ENCODE results near the gene TACC2. TPM values are rescaled to one million over a fixed set of nuclear protein-coding genes. Genes with fewer than 3 reads are reported as not detected.

Gene TACC2
- total and polyA plus RNA-seq, 4 donors, result 43.3 to 309 (median 127) TPM

DNA sequence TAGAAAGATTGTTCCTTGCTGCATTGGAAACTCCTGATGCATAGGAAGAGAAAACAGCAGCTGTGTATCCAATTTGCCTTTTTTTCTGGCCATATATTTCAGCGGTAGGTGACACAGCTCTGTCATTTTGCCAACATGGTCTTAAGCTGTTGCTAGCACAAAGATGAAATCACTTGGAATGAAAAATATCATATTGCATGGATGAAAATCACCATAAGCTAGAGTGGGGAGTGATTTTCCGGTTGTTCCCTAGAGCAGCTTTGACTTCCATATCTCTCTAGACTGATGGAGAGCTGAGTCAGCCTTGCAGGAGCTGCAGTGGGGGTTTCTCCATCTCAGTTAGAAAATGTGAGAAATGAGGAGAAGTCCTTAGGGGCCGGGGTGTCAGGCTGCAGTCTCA lies 243.8 kb downstream of the TACC2 start:
- peaks cover 0 to 5% (median 0%) of the 10 kb centered on the region in 5 donors for H3K4me1 ChIP-seq (ENCODE audit: control insufficient read depth in 5 of 5, insufficient read depth in 5 of 5, low read length in 5 of 5)
- H3K27ac ChIP-seq (ENCODE audit: low read depth in 1 of 2, low read length in 1 of 2), result no peak overlapping the region
- WGBS, 2 donors, result 87 to 91% methylated on average over 3 of the region's 3 CpGs
- no peaks in the 10 kb centered on the region for H3K9me3 ChIP-seq (ENCODE audit: control insufficient read depth in 4 of 4, insufficient read depth in 3 of 4, low read length in 3 of 4)
- TF ChIP-seq, protein P1, sequence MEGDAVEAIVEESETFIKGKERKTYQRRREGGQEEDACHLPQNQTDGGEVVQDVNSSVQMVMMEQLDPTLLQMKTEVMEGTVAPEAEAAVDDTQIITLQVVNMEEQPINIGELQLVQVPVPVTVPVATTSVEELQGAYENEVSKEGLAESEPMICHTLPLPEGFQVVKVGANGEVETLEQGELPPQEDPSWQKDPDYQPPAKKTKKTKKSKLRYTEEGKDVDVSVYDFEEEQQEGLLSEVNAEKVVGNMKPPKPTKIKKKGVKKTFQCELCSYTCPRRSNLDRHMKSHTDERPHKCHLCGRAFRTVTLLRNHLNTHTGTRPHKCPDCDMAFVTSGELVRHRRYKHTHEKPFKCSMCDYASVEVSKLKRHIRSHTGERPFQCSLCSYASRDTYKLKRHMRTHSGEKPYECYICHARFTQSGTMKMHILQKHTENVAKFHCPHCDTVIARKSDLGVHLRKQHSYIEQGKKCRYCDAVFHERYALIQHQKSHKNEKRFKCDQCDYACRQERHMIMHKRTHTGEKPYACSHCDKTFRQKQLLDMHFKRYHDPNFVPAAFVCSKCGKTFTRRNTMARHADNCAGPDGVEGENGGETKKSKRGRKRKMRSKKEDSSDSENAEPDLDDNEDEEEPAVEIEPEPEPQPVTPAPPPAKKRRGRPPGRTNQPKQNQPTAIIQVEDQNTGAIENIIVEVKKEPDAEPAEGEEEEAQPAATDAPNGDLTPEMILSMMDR (IDR thresholded peaks at IDR 0.05; ENCODE audit: control extremely low read depth, extremely low read depth), result no peak
- no peak overlapping the region for H3K4me3 ChIP-seq
- ATAC-seq (ENCODE audit: insufficient read depth, low FRiP score), result no peak
- H3K9ac ChIP-seq (ENCODE audit: insufficient read depth in 1 of 2, low read length in 2 of 2), result no peak overlapping the region
- no peaks in the 10 kb centered on the region for H3K27me3 ChIP-seq (ENCODE audit: control insufficient read depth in 3 of 3, insufficient read depth in 3 of 3, low read length in 2 of 3)
- H3K36me3 ChIP-seq (ENCODE audit: control insufficient read depth in 4 of 4, insufficient read depth in 4 of 4, low read length in 4 of 4), result peaks cover 0 to 42% (median 11%) of the 10 kb centered on the region in 4 donors
- peak; percentile 43 to 88 (median 75) for DNase-seq

DNA sequence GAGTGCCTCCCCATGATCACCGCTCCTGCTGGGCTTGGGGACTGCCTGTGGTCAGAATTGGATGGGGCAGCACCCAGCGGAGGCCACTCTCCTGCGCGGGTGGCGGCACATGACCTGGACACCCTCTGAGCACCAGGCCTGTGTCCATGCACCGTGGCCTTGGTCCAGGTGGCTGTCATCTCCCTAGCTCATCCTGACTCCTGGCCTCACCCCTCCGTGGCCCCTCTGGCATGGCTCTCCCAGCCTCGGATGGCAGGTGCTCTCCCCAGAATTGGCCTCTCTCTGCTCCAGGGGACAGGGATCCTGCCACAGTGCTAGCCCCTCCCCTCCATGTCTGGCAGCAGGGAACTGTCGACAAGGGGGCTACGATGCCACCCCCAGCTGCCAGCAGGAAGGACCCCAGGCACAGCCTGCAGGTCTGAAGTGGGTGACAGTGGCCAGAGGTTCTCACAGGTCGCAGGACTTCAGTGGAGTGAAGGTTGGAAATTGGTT lies 244.9 kb downstream of the TACC2 start:
- DNase-seq (no peak), ATAC-seq (ENCODE audit: insufficient read depth, low FRiP score) (no peak)
- H3K27me3 ChIP-seq (ENCODE audit: control insufficient read depth in 3 of 3, insufficient read depth in 3 of 3, low read length in 2 of 3), result no peaks in the 10 kb centered on the region
- WGBS, 2 donors, result 89 to 90% methylated on average over 11 of the region's 11 CpGs
- no peaks in the 10 kb centered on the region for H3K9me3 ChIP-seq (ENCODE audit: control insufficient read depth in 4 of 4, insufficient read depth in 3 of 4, low read length in 3 of 4)
- peaks cover 0 to 5% (median 0%) of the 10 kb centered on the region in 5 donors for H3K4me1 ChIP-seq (ENCODE audit: control insufficient read depth in 5 of 5, insufficient read depth in 5 of 5, low read length in 5 of 5)
- TF ChIP-seq, protein P1 (IDR thresholded peaks at IDR 0.05; ENCODE audit: control extremely low read depth, extremely low read depth), result no peak
- H3K36me3 ChIP-seq (ENCODE audit: control insufficient read depth in 4 of 4, insufficient read depth in 4 of 4, low read length in 4 of 4), result peaks cover 0 to 36% (median 11%) of the 10 kb centered on the region in 4 donors
- peak overlapping the region in 1 of 2 donors; percentile 27 for H3K27ac ChIP-seq (ENCODE audit: low read depth in 1 of 2, low read length in 1 of 2)
- no peak overlapping the region for H3K9ac ChIP-seq (ENCODE audit: insufficient read depth in 1 of 2, low read length in 2 of 2)
- H3K4me3 ChIP-seq, result no peak overlapping the region

- 76 to 77% methylated on average over 2 of the region's 2 CpGs for WGBS, 2 donors
- H3K27ac ChIP-seq (ENCODE audit: low read depth in 1 of 2, low read length in 1 of 2), result no peak overlapping the region
- H3K9ac ChIP-seq (ENCODE audit: insufficient read depth in 1 of 2, low read length in 2 of 2), result no peak overlapping the region
- peaks cover 0 to 34% (median 10%) of the 10 kb centered on the region in 4 donors for H3K36me3 ChIP-seq (ENCODE audit: control insufficient read depth in 4 of 4, insufficient read depth in 4 of 4, low read length in 4 of 4)
- H3K9me3 ChIP-seq (ENCODE audit: control insufficient read depth in 4 of 4, insufficient read depth in 3 of 4, low read length in 3 of 4), result no peaks in the 10 kb centered on the region
- no peaks in the 10 kb centered on the region for H3K27me3 ChIP-seq (ENCODE audit: control insufficient read depth in 3 of 3, insufficient read depth in 3 of 3, low read length in 2 of 3)
- H3K4me1 ChIP-seq (ENCODE audit: control insufficient read depth in 5 of 5, insufficient read depth in 5 of 5, low read length in 5 of 5), result peaks cover 0 to 5% (median 0%) of the 10 kb centered on the region in 5 donors
- no peak overlapping the region for H3K4me3 ChIP-seq
- DNase-seq (no peak), ATAC-seq (ENCODE audit: insufficient read depth, low FRiP score) (no peak)
- TF ChIP-seq, protein P1 (IDR thresholded peaks at IDR 0.05; ENCODE audit: control extremely low read depth, extremely low read depth), result no peak
Measured at GRCh38 chr10:122234416-122234815, 245.5 kb downstream of the TACC2 start.

Data from lung (tissue), 12 donors.